ENCODE data around the gene OXA1L.

DNA sequence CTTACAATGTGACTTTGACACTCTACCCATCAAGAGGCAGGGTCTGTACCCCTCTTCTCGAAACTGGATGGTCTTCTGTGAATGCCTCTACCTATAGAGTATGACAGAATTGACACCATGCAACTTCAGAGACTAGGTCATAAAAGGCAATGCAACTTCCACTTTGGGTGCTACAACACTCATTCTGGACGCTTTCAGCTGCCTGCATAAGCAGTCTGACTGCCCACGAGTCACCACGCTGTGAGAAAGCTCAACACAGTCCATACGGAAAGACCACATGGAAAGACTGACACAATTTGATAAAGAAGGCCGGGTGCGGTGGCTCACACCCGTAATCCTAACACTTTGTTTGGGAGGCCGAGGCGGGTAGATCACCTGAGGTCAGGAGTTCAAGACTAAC, 33.9 kb downstream of the OXA1L start:
- TF ChIP-seq EZH2phosphoT487 (IDR thresholded peaks at IDR 0.05) = no peak
- TF ChIP-seq, protein P1, sequence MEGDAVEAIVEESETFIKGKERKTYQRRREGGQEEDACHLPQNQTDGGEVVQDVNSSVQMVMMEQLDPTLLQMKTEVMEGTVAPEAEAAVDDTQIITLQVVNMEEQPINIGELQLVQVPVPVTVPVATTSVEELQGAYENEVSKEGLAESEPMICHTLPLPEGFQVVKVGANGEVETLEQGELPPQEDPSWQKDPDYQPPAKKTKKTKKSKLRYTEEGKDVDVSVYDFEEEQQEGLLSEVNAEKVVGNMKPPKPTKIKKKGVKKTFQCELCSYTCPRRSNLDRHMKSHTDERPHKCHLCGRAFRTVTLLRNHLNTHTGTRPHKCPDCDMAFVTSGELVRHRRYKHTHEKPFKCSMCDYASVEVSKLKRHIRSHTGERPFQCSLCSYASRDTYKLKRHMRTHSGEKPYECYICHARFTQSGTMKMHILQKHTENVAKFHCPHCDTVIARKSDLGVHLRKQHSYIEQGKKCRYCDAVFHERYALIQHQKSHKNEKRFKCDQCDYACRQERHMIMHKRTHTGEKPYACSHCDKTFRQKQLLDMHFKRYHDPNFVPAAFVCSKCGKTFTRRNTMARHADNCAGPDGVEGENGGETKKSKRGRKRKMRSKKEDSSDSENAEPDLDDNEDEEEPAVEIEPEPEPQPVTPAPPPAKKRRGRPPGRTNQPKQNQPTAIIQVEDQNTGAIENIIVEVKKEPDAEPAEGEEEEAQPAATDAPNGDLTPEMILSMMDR (IDR thresholded peaks at IDR 0.05) = no peak

Data from neural progenitor cell (in vitro differentiated cells).